GM20000 (cell line): ENCODE measurements around the gene CATSPERE.

Experiments
- DNase-seq: peaks from one replicate; pipeline ENCODE4 v3.0.0; 2012; ENCODE audit warnings: low spot score
- CTCF ChIP-seq: IDR thresholded peaks from 2 replicates; pipeline ENCODE4 v1.5.1; 2012; ENCODE audit warnings: mild to moderate bottlenecking, control low read depth; ENCODE audit errors: extremely low read depth, missing control alignments

The CATSPERE gene

GRCh38 chr1:244585867-244586266, 124.8 kb downstream of the CATSPERE start:
- DNase-seq, result no peak
- TF ChIP-seq CTCF, result no peak

GRCh38 chr1:244590670-244591069, 129.6 kb downstream of the CATSPERE start:
- no peak for DNase-seq
- TF ChIP-seq CTCF, result no peak

- no peak for TF ChIP-seq CTCF
- no peak for DNase-seq
Observed at GRCh38 chr1:244598611-244599010, 137.5 kb downstream of the CATSPERE start.

GRCh38 chr1:244599937-244600350, 138.9 kb downstream of the CATSPERE start:
- TF ChIP-seq CTCF, result no peak
- DNase-seq, result peak; percentile 60

- no peak for TF ChIP-seq CTCF
- no peak for DNase-seq
Observed at GRCh38 chr1:244601336-244601735, 140.3 kb downstream of the CATSPERE start.

- DNase-seq, result peak; percentile 20
- no peak for TF ChIP-seq CTCF
Observed at GRCh38 chr1:244603498-244603897, 142.4 kb downstream of the CATSPERE start.

- DNase-seq, result no peak
- TF ChIP-seq CTCF, result no peak
Observed at GRCh38 chr1:244605835-244606370, 144.8 kb downstream of the CATSPERE start.
